DOHH2 (cell line): ENCODE data around the gene NOC4L.

Experiments used
- CTCF ChIP-seq: fragments of 200-600 bp; sonication (generic); IDR thresholded peaks from one replicate; pipeline ENCODE4 v1.5.1; 2014; ENCODE audit warnings: antibody characterized with exemption, mild to moderate bottlenecking, low read depth, low read length; ENCODE audit not compliant: poor library complexity, severe bottlenecking
- EZH2phosphoT487 ChIP-seq: fragments of 200-600 bp; sonication (generic); IDR thresholded peaks from 2 replicates; pipeline ENCODE4 v1.6.1; 2017; ENCODE audit warnings: borderline replicate concordance, mild to moderate bottlenecking, antibody characterized with exemption, low read length, moderate library complexity, mixed read lengths

DNA sequence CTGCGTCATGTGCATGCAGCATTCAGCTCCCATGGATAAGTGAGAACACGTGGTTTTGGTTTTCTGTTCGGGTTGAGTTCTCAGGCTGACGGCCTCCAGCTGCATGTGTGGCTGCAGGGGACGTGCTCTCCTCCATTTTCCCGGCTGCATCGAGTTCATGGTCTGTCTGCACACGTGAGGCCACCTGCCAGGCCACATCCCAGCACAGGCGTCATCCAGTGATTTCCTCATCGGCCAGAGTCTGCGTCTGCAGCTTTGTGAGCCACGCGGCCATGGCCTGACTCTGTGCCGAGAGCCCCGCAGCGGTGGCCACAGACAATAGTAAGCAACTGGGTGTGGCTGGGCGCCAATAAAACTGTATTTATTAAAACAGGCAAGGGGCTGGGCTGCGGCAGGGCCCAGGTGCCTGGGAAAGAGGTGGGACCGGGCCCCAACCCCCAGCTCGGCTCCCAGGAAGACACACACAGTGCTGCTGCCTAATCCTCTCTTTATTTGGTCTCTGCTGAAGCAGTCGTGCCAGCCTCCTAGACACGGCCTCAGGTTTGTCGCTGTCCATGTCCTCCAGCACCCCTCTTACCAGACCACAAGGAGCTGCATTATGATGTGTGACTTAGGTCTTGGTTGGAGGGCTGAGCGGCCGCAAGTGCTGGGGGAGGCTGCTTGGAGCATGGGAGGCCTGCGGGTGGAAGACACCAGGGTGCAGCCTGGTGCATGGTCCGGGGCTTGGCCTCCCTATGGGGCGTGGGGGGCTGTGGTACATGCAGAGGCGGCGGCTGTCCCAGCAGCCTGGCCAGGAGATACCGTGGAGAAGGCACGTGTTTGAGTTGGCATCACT, 52.0 kb downstream of the NOC4L start:
- TF ChIP-seq CTCF = no peak
- no peak for TF ChIP-seq EZH2phosphoT487
